HG02642 (cell line): ENCODE results near the gene ORAI1.
"Not testable (repeated sequence)": the region's sequence is repeated elsewhere in the genome, so short reads cannot be mapped to it uniquely, and the experiment has no call there.

Experiments used
- ATAC-seq: cut with Tn5 transposase; IDR thresholded peaks from one replicate; pipeline ENCODE4 v1.9.1; 2021; ENCODE audit warnings: mild to moderate bottlenecking; ENCODE audit not compliant: unreplicated experiment, poor library complexity

Gene ORAI1

GRCh38 chr12:121638298-121639202 is 12.2 kb downstream of the ORAI1 start:
- ATAC-seq: no peak

GRCh38 chr12:121641343-121641630 is 15.0 kb downstream of the ORAI1 start:
- no peak for ATAC-seq

- ATAC-seq: no peak
Measured at GRCh38 chr12:121648458-121649028, 22.2 kb downstream of the ORAI1 start.

- no peak for ATAC-seq
Measured at GRCh38 chr12:121649322-121649721, 23.0 kb downstream of the ORAI1 start.

GRCh38 chr12:121649819-121650353 is 23.6 kb downstream of the ORAI1 start:
- ATAC-seq: no peak

GRCh38 chr12:121651320-121651719 is 25.0 kb downstream of the ORAI1 start:
- no peak for ATAC-seq

- no peak for ATAC-seq
Measured at GRCh38 chr12:121652767-121653497, 26.6 kb downstream of the ORAI1 start.

GRCh38 chr12:121653999-121654398 is 27.7 kb downstream of the ORAI1 start:
- ATAC-seq: no peak

GRCh38 chr12:121656122-121656521 is 29.8 kb downstream of the ORAI1 start:
- ATAC-seq: no peak

- ATAC-seq: no peak
Measured at GRCh38 chr12:121657305-121658008, 31.1 kb downstream of the ORAI1 start.

GRCh38 chr12:121661353-121662105 is 35.2 kb downstream of the ORAI1 start:
- ATAC-seq: not testable (repeated sequence)

GRCh38 chr12:121663610-121663929 is 37.2 kb downstream of the ORAI1 start:
- no peak for ATAC-seq

- not testable (repeated sequence) for ATAC-seq
Measured at GRCh38 chr12:121666829-121667228, 40.5 kb downstream of the ORAI1 start.

- ATAC-seq: no peak
Measured at GRCh38 chr12:121668750-121669520, 42.6 kb downstream of the ORAI1 start.

GRCh38 chr12:121669521-121669900 is 43.2 kb downstream of the ORAI1 start, which contains the start of gene MORN3:
TSS of gene MORN3 (minus strand) at chr12:121669654. CDS start at chr12:121669483, 171 bp downstream.
- no peak for ATAC-seq

GRCh38 chr12:121673013-121673511 is 46.7 kb downstream of the ORAI1 start:
- ATAC-seq: no peak

- ATAC-seq: no peak
Measured at GRCh38 chr12:121676190-121676589, 49.9 kb downstream of the ORAI1 start.

GRCh38 chr12:121678305-121678704 is 52.0 kb downstream of the ORAI1 start:
- no peak for ATAC-seq
